GM19328 (cell line): ENCODE measurements around the gene ANKUB1.
A peak's percentile ranks its signal among the peaks of the same experiment; 100 is the strongest.

Experiments used
- ATAC-seq: cut with Tn5 transposase; IDR thresholded peaks from one replicate; pipeline ENCODE4 v1.9.1; 2021; ENCODE audit warnings: mild to moderate bottlenecking, moderate library complexity; ENCODE audit not compliant: unreplicated experiment

ANKUB1 gene

DNA sequence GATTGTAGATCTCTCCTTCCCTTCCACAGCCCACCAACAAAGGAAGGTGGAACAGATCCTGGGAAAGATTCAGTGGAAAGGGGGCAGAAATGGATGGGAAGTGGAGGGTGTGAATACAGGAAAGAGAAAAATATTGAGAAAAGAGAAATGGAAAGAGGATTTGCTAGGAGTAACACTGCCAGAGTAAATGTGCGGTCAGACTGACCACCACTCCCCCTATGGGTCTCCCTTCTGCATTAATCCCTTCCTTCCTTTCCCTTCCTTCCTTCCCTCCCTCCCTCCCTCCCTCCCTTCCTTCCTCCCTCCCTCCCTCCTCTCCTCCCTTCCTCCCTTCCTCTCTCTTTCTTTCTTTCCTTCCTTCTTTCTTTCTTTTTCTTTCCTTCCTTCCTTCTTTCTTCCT is 28.1 kb downstream of the ANKUB1 start:
- ATAC-seq: no peak

DNA sequence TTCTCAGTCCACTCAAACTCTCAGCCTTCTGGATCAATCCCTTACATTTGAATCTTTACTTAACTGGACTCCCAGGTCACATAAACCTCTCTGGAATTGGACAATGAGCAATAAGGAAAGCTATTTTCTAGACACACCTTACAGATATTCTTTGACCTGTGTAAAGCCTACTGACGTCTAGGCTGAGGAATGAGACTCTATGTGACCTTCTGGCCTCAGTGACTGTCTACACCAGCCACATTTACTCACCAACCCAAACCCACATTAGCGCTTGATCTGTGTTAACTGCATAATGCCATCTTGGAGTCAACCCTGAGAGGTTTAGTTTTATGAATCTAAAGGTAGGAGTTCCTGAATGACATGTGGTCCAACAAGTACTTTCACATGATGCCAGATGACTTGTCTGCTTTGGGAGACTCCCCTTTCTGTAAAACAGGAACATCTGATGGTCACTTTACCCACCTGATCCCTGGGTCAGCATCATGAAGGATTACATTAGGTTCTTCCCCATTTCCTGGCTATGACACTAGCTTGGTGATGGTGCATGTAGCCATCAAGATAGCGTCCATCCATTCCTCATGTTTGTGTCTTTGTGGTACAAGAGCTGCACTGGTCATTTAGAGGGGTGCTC is 28.7 kb downstream of the ANKUB1 start:
- no peak for ATAC-seq

DNA sequence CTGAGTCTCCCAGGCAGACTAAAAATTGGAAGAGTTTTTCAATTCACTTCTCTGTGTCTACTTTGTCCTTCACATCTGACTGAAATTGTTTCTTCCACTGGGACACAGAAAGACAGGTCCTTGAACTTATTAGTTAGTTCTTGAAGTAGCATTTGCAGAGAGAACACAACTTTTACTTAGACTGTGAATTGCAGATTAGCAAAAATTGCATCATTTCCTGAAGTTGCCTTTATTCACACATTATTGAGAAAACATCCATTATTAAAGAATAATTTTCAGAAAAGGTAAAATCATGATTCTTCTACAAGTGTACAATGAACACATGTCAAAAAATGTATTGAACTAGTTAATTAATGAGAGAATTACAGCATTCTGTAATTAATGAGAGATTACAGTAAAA is 38.6 kb downstream of the ANKUB1 start:
- ATAC-seq: no peak

DNA sequence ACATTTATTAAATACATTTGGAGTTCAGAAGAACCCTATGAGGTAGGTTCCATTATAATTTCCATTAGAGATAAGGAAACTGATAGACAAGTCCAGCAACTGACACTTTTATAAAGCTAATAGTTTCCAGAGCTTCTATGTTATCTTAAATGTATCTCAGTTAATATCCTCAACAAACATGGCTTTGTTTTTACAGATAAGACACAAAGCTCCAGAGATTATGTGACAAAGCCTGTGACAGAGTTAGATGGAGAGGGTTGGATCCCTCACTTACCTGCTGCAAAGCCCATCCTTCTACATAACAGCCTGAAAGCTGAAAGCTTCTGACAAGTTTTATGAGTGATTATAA is 39.6 kb downstream of the ANKUB1 start:
- no peak for ATAC-seq

DNA sequence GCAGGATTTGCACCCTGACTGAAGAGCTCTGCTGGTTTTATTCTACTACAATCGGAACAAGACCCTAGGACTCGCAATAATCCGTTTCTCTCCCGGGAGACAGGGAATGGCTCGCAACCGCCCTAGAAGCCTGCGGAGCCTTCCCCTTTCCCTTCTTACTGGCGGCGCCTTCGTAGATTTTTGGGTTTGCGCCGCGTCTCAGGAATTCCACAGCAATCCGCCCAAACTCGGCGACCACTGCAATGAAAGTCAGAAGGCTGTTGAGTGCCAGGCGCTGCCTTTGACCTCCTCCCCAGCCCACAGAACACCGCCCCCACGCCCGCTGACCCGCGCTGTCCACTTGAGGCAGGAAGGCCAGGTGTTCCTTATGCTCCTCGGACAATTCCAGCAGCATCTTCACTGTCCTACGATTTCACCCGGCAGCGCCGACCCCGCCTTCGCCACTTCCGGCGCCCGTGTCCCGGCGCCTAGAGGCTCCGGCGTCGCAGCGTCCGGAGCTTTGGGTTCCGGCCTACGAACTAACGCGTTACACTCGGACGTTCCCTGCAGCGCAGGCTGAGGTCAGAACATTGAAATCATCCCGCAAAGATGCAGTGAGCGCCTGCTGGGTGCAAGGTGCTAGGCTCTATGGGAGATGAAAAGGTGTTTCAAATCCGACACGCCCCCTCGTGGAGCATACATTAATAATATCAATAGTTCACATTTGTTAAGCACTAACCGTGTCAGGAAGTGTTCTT is 40.1 kb downstream of the ANKUB1 start, which contains the start of gene COMMD2:
Gene COMMD2 (minus strand): TSS at position 439 of the 737 bp plus-strand sequence. CDS start 45 bp downstream, at position 394.
- peak; percentile 99 for ATAC-seq

DNA sequence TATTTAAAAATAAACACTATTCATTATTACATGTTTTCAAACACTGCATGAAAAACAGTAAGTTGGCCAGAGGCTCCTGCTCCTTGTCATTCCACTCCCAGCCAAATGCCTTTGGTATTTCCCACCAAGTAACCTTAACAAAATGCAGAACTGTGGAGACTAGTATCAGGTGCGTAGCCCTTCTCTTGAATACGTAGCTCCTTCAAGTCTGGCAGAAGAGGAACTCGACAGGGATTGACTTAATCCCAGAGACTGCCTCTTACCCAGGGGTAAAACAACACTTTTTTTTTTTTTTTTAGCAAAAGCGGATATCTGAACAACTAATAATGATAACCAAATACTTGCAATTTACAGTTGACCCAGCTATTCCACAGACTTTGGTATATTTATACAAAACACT is 40.8 kb downstream of the ANKUB1 start:
- ATAC-seq: no peak

DNA sequence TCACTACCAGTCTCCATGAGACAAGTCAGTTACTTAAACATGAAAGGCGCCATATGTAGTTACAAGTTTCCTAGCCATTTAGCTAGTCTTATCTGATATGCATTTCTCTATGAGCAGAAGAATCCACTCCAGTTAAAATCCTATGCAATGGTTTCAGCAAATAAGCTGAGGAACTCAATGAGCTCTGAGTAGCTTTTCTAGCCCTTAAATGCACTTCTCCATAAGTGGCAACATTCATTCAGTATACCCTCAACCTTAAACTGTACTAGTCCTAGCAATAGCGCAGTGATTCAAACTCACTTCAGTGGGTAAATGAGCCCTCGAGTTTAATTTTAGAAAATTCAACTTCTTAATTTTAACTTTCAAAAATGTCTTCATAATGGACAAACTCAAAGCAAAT is 47.7 kb downstream of the ANKUB1 start:
- ATAC-seq: no peak

DNA sequence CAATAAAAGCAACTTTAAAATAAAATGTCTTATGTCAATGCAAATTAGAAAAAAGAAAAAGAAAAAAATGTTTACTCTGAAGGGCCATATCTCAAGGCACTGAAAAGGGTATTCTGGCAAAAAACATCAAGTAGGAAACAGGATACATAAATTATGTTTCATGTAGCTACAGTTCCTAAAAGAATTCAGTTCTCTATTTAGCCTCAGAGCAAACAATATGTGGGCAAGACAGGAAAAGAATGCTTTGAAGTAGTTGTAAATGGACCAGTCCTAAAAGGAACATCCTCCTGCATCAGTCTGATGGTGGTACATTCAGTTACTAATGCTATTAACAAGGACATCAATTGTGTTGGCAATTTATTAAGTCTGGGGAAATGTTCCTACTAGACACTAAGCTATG is 48.2 kb downstream of the ANKUB1 start:
- ATAC-seq: no peak

DNA sequence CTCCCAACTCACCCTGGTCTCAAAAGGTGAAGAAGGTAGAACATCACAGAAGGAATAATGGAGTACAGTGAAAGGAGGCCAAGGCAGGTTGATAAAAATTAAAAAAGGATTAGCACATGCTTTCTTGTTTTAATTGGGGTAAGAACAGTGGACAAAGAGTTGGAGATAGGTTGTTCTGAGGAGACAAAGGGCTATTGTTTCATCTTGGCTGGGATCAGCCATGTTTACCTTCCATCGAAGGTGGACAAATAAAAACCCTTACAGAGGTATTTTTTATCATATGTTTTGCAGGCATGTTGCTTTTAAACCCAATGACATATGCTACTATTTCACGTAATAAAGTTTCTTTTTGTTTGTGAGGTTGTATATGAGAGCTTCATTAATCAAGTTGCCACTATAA is 53.0 kb downstream of the ANKUB1 start:
- no peak for ATAC-seq

DNA sequence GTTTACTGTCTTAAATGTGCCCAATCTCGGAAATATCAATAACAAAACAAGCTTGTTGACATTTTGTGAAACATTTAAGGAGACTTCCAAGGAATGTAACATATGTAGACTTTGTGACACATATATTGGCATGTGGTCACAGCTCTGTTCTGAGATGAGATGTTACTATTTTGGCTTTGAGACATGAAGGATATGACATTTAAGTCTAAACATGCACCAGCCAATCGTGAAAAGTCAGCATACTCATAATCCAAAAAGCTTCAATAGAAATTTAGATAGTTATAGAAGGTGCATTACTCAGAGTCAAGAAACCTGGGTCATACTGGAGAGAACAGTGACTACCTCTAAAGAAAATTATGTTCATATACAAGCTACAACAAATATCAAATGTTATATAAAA is 53.5 kb downstream of the ANKUB1 start:
- no peak for ATAC-seq

DNA sequence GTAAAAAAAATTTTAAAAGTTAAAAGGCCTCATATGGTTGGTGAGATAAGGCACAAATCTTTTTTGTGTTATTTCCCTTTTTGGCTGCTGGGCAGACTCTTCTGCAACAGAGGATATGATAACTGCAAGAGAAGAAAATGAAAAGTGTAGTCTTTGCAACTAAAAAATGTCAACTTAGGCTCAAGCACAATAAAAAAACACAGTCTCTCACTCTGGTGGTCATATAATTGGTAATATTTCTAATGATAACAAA is 55.5 kb downstream of the ANKUB1 start:
- no peak for ATAC-seq

DNA sequence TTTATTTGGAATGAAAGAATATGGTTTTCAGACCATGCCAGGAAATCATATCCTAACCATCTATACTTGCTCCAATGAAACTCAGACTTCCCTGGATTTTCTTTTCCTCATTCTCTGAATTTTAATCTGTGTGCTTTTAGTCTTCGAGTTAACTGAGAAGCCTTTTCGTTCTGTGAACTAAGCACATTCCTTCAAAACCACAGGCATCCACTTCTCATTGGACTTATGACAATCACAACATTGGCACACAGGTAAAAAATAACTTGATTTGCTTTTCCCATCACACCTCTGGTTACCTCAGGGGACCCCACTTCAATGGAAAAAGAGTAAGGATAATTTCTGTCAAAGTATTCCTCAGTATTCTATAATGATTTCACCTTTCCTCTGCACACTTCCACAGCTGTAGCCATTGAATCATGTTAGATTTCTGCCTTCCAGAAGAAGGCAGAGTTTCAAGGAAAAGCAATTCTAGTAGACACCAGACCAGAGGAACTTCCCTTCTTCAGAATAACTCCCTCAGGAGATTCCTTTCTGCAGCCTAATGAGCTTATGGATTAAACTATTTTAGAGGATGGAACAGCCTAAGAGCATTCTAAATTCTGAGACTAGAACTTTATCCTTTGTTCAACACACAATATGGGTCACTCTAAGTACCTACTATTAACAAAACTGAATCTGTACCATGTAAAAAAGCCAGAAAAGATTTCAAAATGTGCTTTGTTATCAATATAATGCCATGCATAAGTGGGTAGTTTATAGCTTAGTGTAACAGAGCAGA is 56.0 kb downstream of the ANKUB1 start:
- no peak for ATAC-seq

DNA sequence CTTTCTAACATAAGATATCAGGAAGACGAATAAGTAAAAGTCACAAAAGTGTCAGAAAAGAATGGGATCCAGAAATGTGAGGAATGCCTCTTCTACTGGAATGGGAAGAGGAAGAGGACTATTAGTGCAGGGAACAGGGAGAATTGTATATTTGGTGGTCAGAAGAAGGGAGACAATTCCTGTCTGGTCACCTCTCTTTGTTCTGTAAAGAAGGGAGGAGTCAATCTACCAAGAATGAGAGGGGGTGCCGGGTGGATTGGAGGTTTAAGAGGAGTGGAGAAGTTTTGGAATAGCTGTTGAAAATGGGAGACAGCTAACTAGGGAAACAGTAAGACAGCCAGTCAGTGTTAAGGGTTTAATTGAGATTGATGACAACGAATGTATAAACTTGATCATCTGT is 60.1 kb downstream of the ANKUB1 start:
- ATAC-seq: no peak

DNA sequence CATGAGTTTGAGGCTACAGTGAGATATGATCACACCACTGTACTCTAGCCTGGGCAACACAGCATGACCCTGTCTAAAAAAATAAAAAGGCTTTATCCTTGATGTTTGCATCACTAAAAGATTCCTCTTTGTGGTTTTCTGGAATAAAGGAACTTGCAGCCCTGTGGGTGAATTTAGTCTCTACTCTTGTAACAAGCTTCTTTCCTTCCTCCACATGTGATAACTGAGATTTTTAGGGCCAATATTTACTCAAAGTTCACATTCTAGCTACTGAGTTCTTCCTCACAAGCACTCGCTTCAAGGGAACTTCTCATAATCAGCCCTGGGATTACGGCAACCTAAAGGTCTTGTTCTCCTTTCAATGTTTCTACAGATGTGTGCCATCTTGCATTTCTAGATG is 64.7 kb downstream of the ANKUB1 start:
- ATAC-seq: no peak

DNA sequence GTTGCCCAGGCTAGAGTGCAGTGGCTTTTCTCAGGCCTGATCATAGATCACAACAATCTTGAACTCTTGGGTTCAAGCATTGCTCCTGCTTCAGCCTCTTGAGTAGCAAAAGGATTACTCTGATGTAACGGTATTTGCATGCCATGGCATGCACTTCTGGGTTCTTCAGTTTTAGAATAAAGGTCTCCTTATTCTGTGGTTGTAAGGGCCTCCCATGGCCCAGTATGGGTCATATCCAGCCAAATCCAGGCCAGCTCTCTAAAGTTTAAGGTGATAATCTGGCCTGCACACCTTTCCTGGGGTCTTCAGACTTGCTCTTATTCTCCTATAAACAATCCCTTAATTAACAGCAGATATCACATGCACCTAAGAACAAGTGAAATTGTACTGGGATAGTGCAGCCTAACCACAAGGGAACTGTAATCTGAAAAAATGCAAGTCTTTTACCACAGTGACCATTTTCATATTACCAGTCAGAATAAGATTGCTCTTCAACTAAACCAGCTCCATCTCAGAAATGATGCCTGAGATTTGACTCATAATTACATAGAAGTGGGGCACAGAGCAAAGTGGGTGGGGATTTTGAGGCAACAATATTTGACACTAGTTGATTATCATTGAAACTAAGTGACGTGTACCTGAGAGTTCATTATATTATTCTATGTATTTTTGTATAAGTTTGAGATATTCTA is 65.5 kb downstream of the ANKUB1 start:
- no peak for ATAC-seq

DNA sequence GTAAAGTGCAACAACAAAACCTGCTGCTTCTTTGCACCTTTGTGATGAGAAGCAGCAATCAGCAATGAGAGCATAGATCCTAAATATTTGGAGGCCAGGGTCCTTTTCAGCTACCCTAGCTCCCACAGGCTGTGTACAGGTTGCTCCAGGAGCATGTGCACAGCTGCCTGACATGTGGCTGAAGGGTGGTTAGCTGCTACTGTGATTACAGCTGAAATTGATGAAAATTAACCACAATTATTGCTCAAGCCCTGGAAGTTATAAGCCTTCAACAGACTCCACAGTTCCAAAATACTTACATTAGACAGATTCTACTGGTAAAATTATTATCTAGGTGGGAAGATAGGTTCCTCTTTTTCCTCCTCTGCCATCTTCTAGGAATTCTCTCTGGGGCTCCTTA is 68.6 kb downstream of the ANKUB1 start:
- no peak for ATAC-seq

DNA sequence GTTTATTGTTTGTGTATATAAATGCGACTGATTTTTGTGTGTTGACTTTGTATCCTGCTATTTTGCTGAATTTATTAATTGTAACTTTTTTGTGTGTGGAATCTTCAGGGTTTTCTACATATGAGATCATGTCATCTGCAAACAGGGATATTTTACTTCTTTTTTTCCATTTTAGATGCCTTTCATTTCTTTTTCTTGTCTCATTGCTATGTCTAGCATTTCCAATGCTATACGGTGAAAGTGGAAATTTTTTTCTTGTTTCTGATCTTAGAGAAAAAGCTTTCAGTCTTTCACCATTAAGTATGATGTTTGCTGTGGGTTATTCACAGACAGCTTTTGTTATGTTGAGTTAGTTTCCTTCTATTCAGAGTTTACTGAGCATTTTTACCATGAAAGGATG is 71.4 kb downstream of the ANKUB1 start:
- ATAC-seq: no peak

DNA sequence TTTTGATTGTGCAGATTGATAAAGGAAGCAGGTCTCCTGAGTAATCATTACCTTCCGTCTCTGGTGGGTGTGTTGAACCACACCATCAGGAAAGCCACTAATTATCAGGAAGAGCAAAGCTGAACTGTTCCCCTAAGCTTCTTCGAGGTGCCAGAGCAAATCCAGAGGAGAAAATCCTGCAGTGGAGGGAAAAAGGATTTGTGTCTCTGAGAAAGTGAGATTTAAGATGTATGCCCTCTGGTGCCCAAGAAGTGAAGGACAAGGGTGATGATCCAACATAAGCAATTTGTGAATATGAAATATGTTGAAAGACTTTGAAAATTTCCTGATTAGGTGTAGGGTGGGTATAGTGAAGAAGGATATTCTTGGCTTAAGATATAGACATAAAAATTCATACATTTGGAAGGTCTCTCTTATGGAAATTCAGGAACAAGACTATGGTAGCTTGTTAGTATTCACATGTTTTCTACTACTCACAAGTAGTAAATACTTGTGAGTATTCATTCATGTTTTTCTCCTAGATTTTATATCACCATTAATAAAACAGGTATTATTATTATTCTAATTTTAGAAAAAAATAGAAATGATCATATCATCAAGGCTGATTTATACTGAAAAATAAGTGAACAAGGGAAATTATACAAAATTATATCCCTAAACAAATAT is 74.8 kb downstream of the ANKUB1 start:
- no peak for ATAC-seq

DNA sequence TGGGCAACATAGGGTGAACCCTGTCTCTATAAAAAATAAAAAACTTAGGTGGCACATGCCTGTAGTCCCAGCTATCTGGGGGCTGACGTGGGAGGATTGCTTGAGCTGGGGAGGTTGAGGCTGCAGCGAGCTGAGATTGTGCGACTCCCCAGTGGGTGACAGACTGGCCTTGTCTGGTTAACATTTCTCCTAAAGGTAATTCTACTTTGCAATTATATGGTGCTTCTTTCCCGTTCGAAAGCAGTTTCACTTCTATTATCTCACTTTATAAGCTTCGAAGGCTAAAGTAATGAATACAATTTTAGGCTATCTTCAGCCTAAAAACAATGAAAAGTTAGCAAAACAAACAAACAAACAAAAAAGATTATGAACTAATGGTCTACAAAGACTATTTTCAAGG is 75.4 kb downstream of the ANKUB1 start:
- no peak for ATAC-seq

DNA sequence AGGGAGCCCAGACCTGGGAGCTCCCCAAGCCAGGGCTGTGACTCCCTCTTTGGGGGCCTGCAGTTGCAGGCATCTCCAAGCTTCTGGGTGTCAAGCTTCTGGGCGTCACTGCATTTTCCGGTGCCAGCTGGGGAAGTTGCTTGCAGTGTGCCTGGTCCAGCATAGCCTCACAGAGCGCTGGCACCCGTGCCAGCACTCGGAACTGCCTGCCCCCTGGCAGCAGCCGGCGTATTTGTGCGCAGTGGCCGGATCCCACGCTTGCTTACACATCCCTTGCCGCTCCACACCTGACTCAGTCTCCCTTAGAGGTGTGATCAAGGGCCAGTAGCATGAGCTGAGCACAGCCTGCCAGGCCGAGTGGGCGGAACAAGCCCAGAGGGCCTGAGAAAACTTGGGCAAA is 77.1 kb downstream of the ANKUB1 start:
- no peak for ATAC-seq
